GM23248 (cell line): ENCODE measurements around the gene MGAT4C. TPM values are rescaled to one million over a fixed set of nuclear protein-coding genes. Genes with fewer than 3 reads are reported as not detected.

Experiments used
- DNase-seq: peaks from one replicate; pipeline ENCODE4 v3.0.0-alpha.2; 2015
- H2AFZ ChIP-seq: fragments of 200-600 bp; sonication (generic); 2 replicates; pipeline ENCODE4 v1.6.1; 2016; ENCODE audit warnings: antibody characterized with exemption
- H3F3A ChIP-seq: fragments of 200-600 bp; sonication (generic); 2 replicates; pipeline ENCODE4 v1.6.1; 2016; ENCODE audit warnings: mild to moderate bottlenecking, antibody characterized with exemption, mixed run types; ENCODE audit not compliant: insufficient read depth
- H3K27ac ChIP-seq: fragments of 200-600 bp; sonication (generic); 2 replicates; pipeline ENCODE4 v1.5.1; 2016; ENCODE audit warnings: mild to moderate bottlenecking
- H3K27me3 ChIP-seq: fragments of 200-600 bp; sonication (generic); replicated peaks from 2 replicates; pipeline ENCODE4 v1.6.1; 2016; ENCODE audit warnings: mild to moderate bottlenecking; ENCODE audit not compliant: insufficient read depth
- H3K36me3 ChIP-seq: fragments of 200-600 bp; sonication (generic); 2 replicates; pipeline ENCODE4 v1.6.1; 2016; ENCODE audit warnings: low read depth, mild to moderate bottlenecking
- H3K4me1 ChIP-seq: fragments of 200-600 bp; sonication (generic); 2 replicates; pipeline ENCODE4 v1.6.1; 2016; ENCODE audit warnings: mild to moderate bottlenecking; ENCODE audit not compliant: insufficient read depth
- H3K4me2 ChIP-seq: fragments of 200-600 bp; sonication (generic); one replicate; pipeline ENCODE4 v1.6.1; 2016; ENCODE audit warnings: mild to moderate bottlenecking; ENCODE audit not compliant: unreplicated experiment
- H3K4me3 ChIP-seq: fragments of 200-600 bp; sonication (generic); 2 replicates; pipeline ENCODE4 v1.5.1; 2016; ENCODE audit warnings: mild to moderate bottlenecking
- H3K79me2 ChIP-seq: fragments of 200-600 bp; sonication (generic); 2 replicates; pipeline ENCODE4 v1.6.1; 2016; ENCODE audit warnings: mild to moderate bottlenecking; ENCODE audit not compliant: insufficient read depth
- H3K9ac ChIP-seq: fragments of 200-600 bp; sonication (generic); 2 replicates; pipeline ENCODE4 v1.6.1; 2016; ENCODE audit warnings: mild to moderate bottlenecking
- H3K9me2 ChIP-seq: fragments of 200-600 bp; sonication (generic); 2 replicates; pipeline ENCODE4 v1.6.1; 2016; ENCODE audit warnings: mixed run types, mild to moderate bottlenecking, moderate library complexity; ENCODE audit not compliant: insufficient read depth
- H3K9me3 ChIP-seq: fragments of 200-600 bp; sonication (generic); one replicate; pipeline ENCODE4 v1.6.1; 2017; ENCODE audit warnings: low read depth
- H4K20me1 ChIP-seq: fragments of 200-600 bp; sonication (generic); 2 replicates; pipeline ENCODE4 v1.6.0; 2016; ENCODE audit not compliant: insufficient read depth
- EZH2 ChIP-seq: fragments of 200-600 bp; sonication (generic); IDR thresholded peaks from 2 replicates; pipeline ENCODE4 v1.6.1; 2018; ENCODE audit warnings: antibody characterized with exemption, mild to moderate bottlenecking; ENCODE audit not compliant: insufficient read depth, poor library complexity, severe bottlenecking
- EZH2phosphoT487 ChIP-seq: fragments of 200-600 bp; sonication (generic); IDR thresholded peaks from 2 replicates; pipeline ENCODE4 v1.6.1; 2018; ENCODE audit warnings: antibody characterized with exemption, moderate library complexity, mild to moderate bottlenecking, low read depth; ENCODE audit not compliant: insufficient read depth
- WGBS, 2 experiments: methylation state at CpG; one replicate each; pipeline ENCODE4 v1.1.6; 2015 to 2017; ENCODE audit warnings: low lambda C conversion rate in 2 of 2, low coverage in 1 of 2; ENCODE audit errors: missing lambda C conversion rate in 2 of 2; 5-methylcytosine and 5-hydroxymethylcytosine counted together
- in situ Hi-C: fragments of 300-500 bp; cut with MboI; formaldehyde crosslinking; loops from 2 replicates; pipeline ENCODE4 v1.15.0; 2020
- polyA plus RNA-seq: library from polyadenylated mRNA; unstranded; fragments of >200 nt; fragmentation: Nextera tagmentation; extraction: Ambion mirVana; gene quantifications from 2 replicates; pipeline ENCODE4 v1.2.1, GENCODE V29; 2016
- total RNA-seq: library from RNA; depleted of rRNA; stranded (reverse); fragments of >200 nt; shearing (Covaris generic); gene quantifications from 2 replicates; pipeline ENCODE4 v1.2.3, GENCODE V29; 2014

The MGAT4C gene
- total and polyA plus RNA-seq, 2 experiments from 2014 or later = not detected

- no peaks in the 10 kb centered on the region for H3K79me2 ChIP-seq
- no peak overlapping the region for H3K9ac ChIP-seq
- TF ChIP-seq EZH2phosphoT487 (no peak), EZH2 (no peak)
- no peak overlapping the region for H3K4me2 ChIP-seq
- no peaks in the 10 kb centered on the region for H3K36me3 ChIP-seq
- no peaks in the 10 kb centered on the region for H3K27me3 ChIP-seq
- no peaks in the 10 kb centered on the region for H3K4me1 ChIP-seq
- no peak overlapping the region for H2AFZ ChIP-seq
- H3K27ac ChIP-seq = no peak overlapping the region
- 2 to 4% methylated on average over 2 of the region's 2 CpGs for WGBS, 2 experiments
- no peak for DNase-seq
- H4K20me1 ChIP-seq = no peaks in the 10 kb centered on the region
- in situ Hi-C loops = no loop called here
- no peak overlapping the region for H3K4me3 ChIP-seq
- no peaks in the 10 kb centered on the region for H3K9me3 ChIP-seq
- H3F3A ChIP-seq = no peaks in the 10 kb centered on the region
- no peaks in the 10 kb centered on the region for H3K9me2 ChIP-seq
Measured at GRCh38 chr12:86286119-86286518, 29.9 kb upstream of the MGAT4C start.

- 6 to 8% methylated on average over 2 of the region's 2 CpGs for WGBS, 2 experiments
- no peak overlapping the region for H3K4me3 ChIP-seq
- H3F3A ChIP-seq = no peaks in the 10 kb centered on the region
- H3K4me1 ChIP-seq = no peaks in the 10 kb centered on the region
- H3K36me3 ChIP-seq = no peaks in the 10 kb centered on the region
- TF ChIP-seq EZH2phosphoT487 (no peak), EZH2 (no peak)
- H3K27me3 ChIP-seq = no peaks in the 10 kb centered on the region
- H4K20me1 ChIP-seq = no peaks in the 10 kb centered on the region
- H3K79me2 ChIP-seq = no peaks in the 10 kb centered on the region
- DNase-seq = no peak
- no peaks in the 10 kb centered on the region for H3K9me3 ChIP-seq
- H3K4me2 ChIP-seq = no peak overlapping the region
- H3K27ac ChIP-seq = no peak overlapping the region
- H3K9me2 ChIP-seq = no peaks in the 10 kb centered on the region; the same call in 1 of the 2 replicates
- H3K9ac ChIP-seq = no peak overlapping the region
- in situ Hi-C loops = no loop called here
- no peak overlapping the region for H2AFZ ChIP-seq
Measured at GRCh38 chr12:86283620-86284019, 27.4 kb upstream of the MGAT4C start.

GRCh38 chr12:86275356-86275755 is 19.2 kb upstream of the MGAT4C start:
- Histone ChIP-seq H3K9me3 (no peaks in the 10 kb centered on the region), H3K79me2 (no peaks in the 10 kb centered on the region), H3F3A (no peaks in the 10 kb centered on the region), H3K4me2 (no peak overlapping the region), H3K27me3 (no peaks in the 10 kb centered on the region), H4K20me1 (no peaks in the 10 kb centered on the region), H3K4me1 (no peaks in the 10 kb centered on the region), H3K27ac (no peak overlapping the region), H3K4me3 (no peak overlapping the region), H3K9me2 (no peaks in the 10 kb centered on the region; the same call in 1 of the 2 replicates), H3K9ac (no peak overlapping the region), H3K36me3 (no peaks in the 10 kb centered on the region), H2AFZ (no peak overlapping the region)
- TF ChIP-seq EZH2 = no peak
- no peak for TF ChIP-seq EZH2phosphoT487
- in situ Hi-C loops = no loop called here
- WGBS, 2 experiments = 38 to 39% methylated on average over 5 of the region's 5 CpGs
- DNase-seq = no peak

GRCh38 chr12:86265329-86265695 is 9.1 kb upstream of the MGAT4C start:
- Histone ChIP-seq H3K4me2 (no peak overlapping the region), H3K4me1 (no peaks in the 10 kb centered on the region), H2AFZ (no peak overlapping the region)

More at GRCh38 chr12:86265329-86265695, 9.1 kb upstream of the MGAT4C start:
- no peaks in the 10 kb centered on the region for H3K79me2 ChIP-seq
- no peak overlapping the region for H3K27ac ChIP-seq
- H3K9me3 ChIP-seq = no peaks in the 10 kb centered on the region
- no peak for TF ChIP-seq EZH2phosphoT487
- no peak for TF ChIP-seq EZH2
- no peaks in the 10 kb centered on the region for H4K20me1 ChIP-seq
- no peak for DNase-seq
- H3K27me3 ChIP-seq = no peaks in the 10 kb centered on the region
- H3K9me2 ChIP-seq = no peaks in the 10 kb centered on the region
- H3K9ac ChIP-seq = no peak overlapping the region
- 15 to 21% methylated on average over 5 of the region's 5 CpGs for WGBS, 2 experiments
- H3K36me3 ChIP-seq = no peaks in the 10 kb centered on the region
- no peak overlapping the region for H3K4me3 ChIP-seq
- in situ Hi-C loops = no loop called here
- no peaks in the 10 kb centered on the region for H3F3A ChIP-seq
